Esophagus muscularis mucosa (tissue), 4 donors: ENCODE measurements around the gene ATP9A.

Source experiments
- EP300 ChIP-seq: sonication (generic); formaldehyde crosslinking; IDR thresholded peaks from one replicate; pipeline ENCODE4 v1.6.1; 2017; ENCODE audit warnings: antibody characterized with exemption
- POLR2A ChIP-seq: fragments of 450-650 bp; IDR thresholded peaks from one replicate; pipeline ENCODE4 v1.6.1; 2017; ENCODE audit warnings: antibody characterized with exemption, moderate library complexity, mild to moderate bottlenecking, low read depth
- POLR2AphosphoS5 ChIP-seq, 2 donors: sonication (generic); formaldehyde crosslinking; IDR thresholded peaks; one replicate each; pipeline ENCODE4 v1.6.1; 2017; ENCODE audit warnings: antibody characterized with exemption in 2 of 2
- TF ChIP-seq, protein P1 (sequence below), 3 experiments: fragments of 200-600 bp in 2 of 3; fragments of 450-650 bp in 1 of 3; sonication (generic) in 2 of 3; IDR thresholded peaks; one replicate each; pipeline ENCODE4 v1.5.1; 2017 to 2019; ENCODE audit warnings: antibody characterized with exemption in 3 of 3, mild to moderate bottlenecking in 2 of 3, moderate library complexity in 1 of 3

DNA sequence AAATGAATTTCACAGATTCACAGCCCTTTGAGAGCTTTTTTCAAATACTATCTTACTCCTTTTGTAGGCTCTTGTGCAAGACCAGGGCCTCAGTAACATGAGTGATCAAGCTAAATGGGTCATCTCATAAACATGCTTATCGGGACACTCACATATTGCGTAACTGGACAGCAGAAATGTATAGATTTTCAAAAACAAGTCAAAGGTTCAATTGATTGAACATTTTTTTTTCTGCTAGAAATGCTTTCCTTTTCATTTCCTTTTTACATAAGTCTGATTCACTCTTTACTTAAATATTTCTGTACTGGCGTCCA is 42.8 kb upstream of the ATP9A start:
- TF ChIP-seq, protein P1, sequence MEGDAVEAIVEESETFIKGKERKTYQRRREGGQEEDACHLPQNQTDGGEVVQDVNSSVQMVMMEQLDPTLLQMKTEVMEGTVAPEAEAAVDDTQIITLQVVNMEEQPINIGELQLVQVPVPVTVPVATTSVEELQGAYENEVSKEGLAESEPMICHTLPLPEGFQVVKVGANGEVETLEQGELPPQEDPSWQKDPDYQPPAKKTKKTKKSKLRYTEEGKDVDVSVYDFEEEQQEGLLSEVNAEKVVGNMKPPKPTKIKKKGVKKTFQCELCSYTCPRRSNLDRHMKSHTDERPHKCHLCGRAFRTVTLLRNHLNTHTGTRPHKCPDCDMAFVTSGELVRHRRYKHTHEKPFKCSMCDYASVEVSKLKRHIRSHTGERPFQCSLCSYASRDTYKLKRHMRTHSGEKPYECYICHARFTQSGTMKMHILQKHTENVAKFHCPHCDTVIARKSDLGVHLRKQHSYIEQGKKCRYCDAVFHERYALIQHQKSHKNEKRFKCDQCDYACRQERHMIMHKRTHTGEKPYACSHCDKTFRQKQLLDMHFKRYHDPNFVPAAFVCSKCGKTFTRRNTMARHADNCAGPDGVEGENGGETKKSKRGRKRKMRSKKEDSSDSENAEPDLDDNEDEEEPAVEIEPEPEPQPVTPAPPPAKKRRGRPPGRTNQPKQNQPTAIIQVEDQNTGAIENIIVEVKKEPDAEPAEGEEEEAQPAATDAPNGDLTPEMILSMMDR (IDR thresholded peaks at IDR 0.05) = no peak
- TF ChIP-seq POLR2A (no peak), EP300 (no peak), POLR2AphosphoS5 (IDR thresholded peaks at IDR 0.05) (no peak)
